Natural killer cell (primary cell): ENCODE data around the gene KCNS1. TPM values are rescaled to one million over a fixed set of nuclear protein-coding genes. Genes with fewer than 3 reads are reported as not detected.
A peak's percentile ranks its signal among the peaks of the same experiment; 100 is the strongest.

Experiments
- ATAC-seq, 3 donors: fragments of 150-1000 bp in 2 of 3; fragments of 200-7000 bp in 1 of 3; cut with Tn5 transposase; 1 replicate in 1 of 3; 2 replicates in 2 of 3; pipeline ENCODE4 v1.10.0; 2021; ENCODE audit warnings: mild to moderate bottlenecking in 2 of 3, moderate library complexity in 2 of 3
- DNase-seq, 2 donors: peaks; one replicate each; pipeline versions ENCODE4 v3.0.0 to v3.0.0-alpha.2; 2013 to 2021; ENCODE audit warnings: mixed read lengths in 1 of 2
- H3K27ac ChIP-seq: one replicate; pipeline ENCODE4 v1.5.1; 2013; ENCODE audit warnings: mild to moderate bottlenecking, low read length
- H3K27me3 ChIP-seq: one replicate; pipeline ENCODE4 v1.6.1; 2013; ENCODE audit warnings: low read length; ENCODE audit not compliant: control insufficient read depth, insufficient read depth
- H3K36me3 ChIP-seq: one replicate; pipeline ENCODE4 v1.6.1; 2013; ENCODE audit warnings: low read length; ENCODE audit not compliant: control insufficient read depth, insufficient read depth
- H3K4me1 ChIP-seq: one replicate; pipeline ENCODE4 v1.6.1; 2013; ENCODE audit warnings: low read length; ENCODE audit not compliant: control insufficient read depth, insufficient read depth
- H3K4me3 ChIP-seq: one replicate; pipeline ENCODE4 v1.5.1; 2013; ENCODE audit warnings: low read length
- H3K9me3 ChIP-seq: one replicate; pipeline ENCODE4 v1.6.1; 2013; ENCODE audit warnings: low read length; ENCODE audit not compliant: control insufficient read depth, insufficient read depth
- H3K27ac Mint-ChIP-seq, 2 donors: one replicate each; pipeline ENCODE4 v1.8.0; 2022; ENCODE audit warnings: mild to moderate bottlenecking in 2 of 2, mixed read lengths in 2 of 2, moderate library complexity in 1 of 2
- H3K27me3 Mint-ChIP-seq, 2 donors: one replicate each; pipeline ENCODE4 v1.8.0; 2022; ENCODE audit warnings: low read depth in 2 of 2, mixed read lengths in 2 of 2
- H3K36me3 Mint-ChIP-seq: one replicate; pipeline ENCODE4 v1.8.0; 2022; ENCODE audit warnings: mixed read lengths
- H3K4me1 Mint-ChIP-seq, 2 donors: one replicate each; pipeline ENCODE4 v1.8.0; 2022; ENCODE audit warnings: mixed read lengths in 2 of 2
- H3K4me3 Mint-ChIP-seq: one replicate; pipeline ENCODE4 v1.8.0; 2022; ENCODE audit warnings: mild to moderate bottlenecking, moderate library complexity, mixed read lengths
- H3K9me3 Mint-ChIP-seq, 2 donors: one replicate each; pipeline ENCODE4 v1.8.0; 2022; ENCODE audit warnings: mixed read lengths in 2 of 2
- CTCF ChIP-seq: fragments of 200-600 bp; IDR thresholded peaks from one replicate; pipeline ENCODE4 v1.8.0; 2022; ENCODE audit warnings: antibody characterized with exemption
- WGBS: methylation state at CpG from one replicate; pipeline ENCODE4 v1.1.7; 2013; ENCODE audit warnings: missing lambda C conversion rate; ENCODE audit not compliant: insufficient coverage; 5-methylcytosine and 5-hydroxymethylcytosine counted together
- intact Hi-C: fragments of 100-400 bp; cut with micrococcal nuclease; formaldehyde crosslinking; loops from one replicate; pipeline ENCODE4 v1.14.2; 2022
- total RNA-seq, 4 donors: library from RNA; stranded (reverse); fragments of 120-200 nt in 1 of 4; gene quantifications; one replicate each; pipeline versions ENCODE4 v1.2.3 to v1.2.4, GENCODE V29; 2013 to 2022

Gene KCNS1
- total RNA-seq, 3 donors from 2014 or later (not counting 1 experiment from before 2014, with no cell fraction given): not detected

- no peaks in the 10 kb centered on the region for H3K36me3 Mint-ChIP-seq
- Histone ChIP-seq H3K9me3 (no peaks in the 10 kb centered on the region), H3K27ac (no peak overlapping the region), H3K36me3 (no peaks in the 10 kb centered on the region), H3K27me3 (peaks cover 18% of the 10 kb centered on the region), H3K4me1 (peaks cover 4% of the 10 kb centered on the region), H3K4me3 (no peak overlapping the region)
- H3K27me3 Mint-ChIP-seq: peaks cover 21% of the 10 kb centered on the region in 2 donors
- intact Hi-C loops: loop anchor here (1.0 to 5.0 kb wide), 2 partner anchors 52 to 139 kb away; no protein-coding TSS in a partner anchor
- ATAC-seq (peak; percentile 59 to 75 (median 63)), DNase-seq (peak; percentile 30 to 84)
- H3K27ac Mint-ChIP-seq: no peak overlapping the region
- WGBS: 10% methylated on average over 7 of the region's 7 CpGs
- H3K4me3 Mint-ChIP-seq: no peak overlapping the region
- no peaks in the 10 kb centered on the region for H3K9me3 Mint-ChIP-seq
- peaks cover 0 to 9% of the 10 kb centered on the region in 2 donors for H3K4me1 Mint-ChIP-seq
- TF ChIP-seq CTCF: peak; percentile 68
These were observed 5.1 kb downstream of the KCNS1 start for GRCh38 chr20:45095805-45096238.

GRCh38 chr20:45094864-45095574, 5.9 kb downstream of the KCNS1 start:
- no peak for TF ChIP-seq CTCF
- Histone ChIP-seq H3K27ac (no peak overlapping the region), H3K9me3 (no peaks in the 10 kb centered on the region), H3K36me3 (peaks cover 4% of the 10 kb centered on the region), H3K4me1 (peaks cover 4% of the 10 kb centered on the region), H3K27me3 (peaks cover 13% of the 10 kb centered on the region), H3K4me3 (no peak overlapping the region)
- Mint-ChIP-seq H3K27me3 (peaks cover 13 to 14% of the 10 kb centered on the region in 2 donors), H3K4me1 (peaks cover 0 to 3% of the 10 kb centered on the region in 2 donors), H3K9me3 (no peaks in the 10 kb centered on the region), H3K27ac (no peak overlapping the region), H3K36me3 (no peaks in the 10 kb centered on the region), H3K4me3 (no peak overlapping the region)
- intact Hi-C loops: loop anchor here (5.0 kb wide), 1 partner anchor 138 kb away; no protein-coding TSS in a partner anchor
- 85% methylated on average over 11 of the region's 11 CpGs for WGBS
- DNase-seq: no peak
- no peak for ATAC-seq

GRCh38 chr20:45094201-45094600, 6.7 kb downstream of the KCNS1 start:
- Mint-ChIP-seq H3K36me3 (no peaks in the 10 kb centered on the region), H3K27ac (no peak overlapping the region), H3K9me3 (no peaks in the 10 kb centered on the region), H3K27me3 (peaks cover 5 to 10% of the 10 kb centered on the region in 2 donors), H3K4me3 (no peak overlapping the region), H3K4me1 (peaks cover 0 to 5% of the 10 kb centered on the region in 2 donors)
- Histone ChIP-seq H3K27me3 (peaks cover 12% of the 10 kb centered on the region), H3K4me1 (peaks cover 4% of the 10 kb centered on the region), H3K9me3 (no peaks in the 10 kb centered on the region), H3K27ac (no peak overlapping the region), H3K36me3 (peaks cover 9% of the 10 kb centered on the region), H3K4me3 (no peak overlapping the region)
- DNase-seq (no peak), ATAC-seq (no peak)
- intact Hi-C loops: no loop called here
- WGBS: 100% methylated on average over 2 of the region's 2 CpGs
- no peak for TF ChIP-seq CTCF
